Gastroesophageal sphincter (tissue), 3 donors: ENCODE results near the gene CCNJL.

Source experiments
- POLR2A ChIP-seq, 2 donors: fragments of 450-650 bp; IDR thresholded peaks; one replicate each; pipeline ENCODE4 v1.6.1; 2017; ENCODE audit warnings: antibody characterized with exemption in 2 of 2, mild to moderate bottlenecking in 2 of 2, moderate library complexity in 1 of 2
- TF ChIP-seq, protein P1 (sequence below), 4 experiments: fragments of 200-600 bp in 2 of 4; fragments of 450-650 bp in 2 of 4; sonication (generic) in 1 of 4; IDR thresholded peaks; one replicate each; pipeline ENCODE4 v1.5.1; 2017 to 2019; ENCODE audit warnings: antibody characterized with exemption in 4 of 4, mild to moderate bottlenecking in 2 of 4, moderate library complexity in 2 of 4

DNA sequence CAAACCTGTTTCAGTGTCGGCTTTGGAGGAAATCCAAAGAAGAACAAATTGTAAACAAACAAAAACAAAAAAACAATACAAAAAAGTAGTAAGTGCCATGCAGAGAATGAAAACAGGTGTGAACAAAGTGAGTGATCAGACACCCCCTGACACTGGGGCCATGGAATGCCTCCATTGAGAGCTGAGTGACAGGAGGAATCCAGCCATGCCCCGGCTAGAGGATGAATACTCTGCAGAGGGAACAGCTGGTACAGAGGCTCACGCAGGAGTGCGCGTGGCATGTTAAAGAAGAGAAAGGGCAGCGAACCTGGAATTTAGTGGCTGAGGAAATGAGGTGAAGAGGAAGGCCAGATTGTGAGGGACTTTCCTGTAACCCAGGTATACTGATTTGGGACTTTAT, 15.5 kb upstream of the CCNJL start:
- TF ChIP-seq, protein P1, sequence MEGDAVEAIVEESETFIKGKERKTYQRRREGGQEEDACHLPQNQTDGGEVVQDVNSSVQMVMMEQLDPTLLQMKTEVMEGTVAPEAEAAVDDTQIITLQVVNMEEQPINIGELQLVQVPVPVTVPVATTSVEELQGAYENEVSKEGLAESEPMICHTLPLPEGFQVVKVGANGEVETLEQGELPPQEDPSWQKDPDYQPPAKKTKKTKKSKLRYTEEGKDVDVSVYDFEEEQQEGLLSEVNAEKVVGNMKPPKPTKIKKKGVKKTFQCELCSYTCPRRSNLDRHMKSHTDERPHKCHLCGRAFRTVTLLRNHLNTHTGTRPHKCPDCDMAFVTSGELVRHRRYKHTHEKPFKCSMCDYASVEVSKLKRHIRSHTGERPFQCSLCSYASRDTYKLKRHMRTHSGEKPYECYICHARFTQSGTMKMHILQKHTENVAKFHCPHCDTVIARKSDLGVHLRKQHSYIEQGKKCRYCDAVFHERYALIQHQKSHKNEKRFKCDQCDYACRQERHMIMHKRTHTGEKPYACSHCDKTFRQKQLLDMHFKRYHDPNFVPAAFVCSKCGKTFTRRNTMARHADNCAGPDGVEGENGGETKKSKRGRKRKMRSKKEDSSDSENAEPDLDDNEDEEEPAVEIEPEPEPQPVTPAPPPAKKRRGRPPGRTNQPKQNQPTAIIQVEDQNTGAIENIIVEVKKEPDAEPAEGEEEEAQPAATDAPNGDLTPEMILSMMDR (IDR thresholded peaks at IDR 0.05) = no peak
- no peak for TF ChIP-seq POLR2A (IDR thresholded peaks at IDR 0.05)
